Measurements from ENCODE around the gene TREH.

The TREH gene

DNA sequence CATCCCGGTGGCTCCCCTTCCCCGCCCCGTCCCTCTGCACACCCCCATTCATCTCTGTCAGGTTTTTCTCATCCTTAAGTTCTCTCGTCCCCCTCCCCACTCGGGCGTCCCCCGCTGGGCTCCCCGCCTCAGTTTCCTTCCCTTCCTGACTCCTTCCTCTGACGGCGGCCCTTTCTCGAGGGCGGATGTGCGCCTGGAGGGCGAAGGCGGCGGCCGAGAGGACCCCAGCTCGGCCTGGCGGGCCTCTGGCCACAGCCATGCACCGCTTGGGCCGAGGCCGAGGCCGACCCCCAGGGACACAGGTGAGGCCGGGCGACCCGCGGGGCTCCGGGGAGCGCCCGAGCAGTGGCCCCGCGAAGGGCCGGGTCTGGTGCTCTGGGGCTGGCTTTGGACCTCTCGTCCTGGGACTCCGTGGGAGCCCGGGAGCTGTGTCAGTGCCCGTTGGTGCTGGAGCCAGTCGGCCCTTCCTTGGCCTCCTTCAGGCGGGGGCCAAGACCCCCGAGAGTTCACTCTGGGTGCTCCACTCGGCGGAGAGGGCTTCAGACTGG, 69.2 kb downstream of the TREH start:
- no peak for DNase-seq

DNA sequence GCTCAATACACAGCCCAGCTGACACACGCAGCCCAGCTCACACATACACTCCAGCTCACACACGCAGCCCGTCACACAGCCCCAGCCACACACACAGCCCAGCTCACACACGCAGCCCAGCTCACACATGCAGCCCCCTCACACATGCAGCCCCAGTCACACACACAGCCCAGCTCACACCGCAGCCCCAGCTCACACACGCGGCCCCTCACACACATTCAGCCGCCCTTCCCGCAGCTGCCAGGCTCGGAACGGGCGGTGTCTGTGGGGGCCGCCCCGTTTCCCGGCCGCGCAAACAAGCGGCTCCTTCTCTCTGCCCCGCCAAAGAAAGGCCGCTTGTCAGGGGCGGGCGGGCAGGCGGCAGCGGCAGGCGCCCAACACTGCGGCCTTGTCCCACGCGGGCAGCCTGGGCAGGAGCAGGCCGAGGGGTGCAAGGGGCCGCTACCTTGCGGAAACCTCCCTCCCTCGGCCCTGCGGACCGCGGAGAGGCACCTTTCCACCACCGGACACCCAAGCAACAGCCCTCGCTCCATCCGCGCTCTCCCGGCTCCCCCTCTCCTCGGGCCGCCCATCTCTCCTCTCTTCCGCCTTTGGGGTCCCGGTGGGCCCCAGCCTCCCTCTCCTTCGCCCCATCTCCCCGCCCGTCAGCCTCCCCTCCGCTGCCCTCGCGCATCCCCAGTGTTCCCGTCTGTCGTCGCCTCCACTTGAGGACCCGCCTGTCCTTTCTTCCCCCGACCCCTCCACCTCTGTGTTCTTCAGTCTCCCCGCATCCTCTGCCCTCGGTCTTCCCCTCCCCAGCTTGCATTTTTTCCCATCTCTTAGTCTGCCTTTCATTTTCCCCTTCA, 69.8 kb downstream of the TREH start:
- peak; percentile 43 for DNase-seq

DNA sequence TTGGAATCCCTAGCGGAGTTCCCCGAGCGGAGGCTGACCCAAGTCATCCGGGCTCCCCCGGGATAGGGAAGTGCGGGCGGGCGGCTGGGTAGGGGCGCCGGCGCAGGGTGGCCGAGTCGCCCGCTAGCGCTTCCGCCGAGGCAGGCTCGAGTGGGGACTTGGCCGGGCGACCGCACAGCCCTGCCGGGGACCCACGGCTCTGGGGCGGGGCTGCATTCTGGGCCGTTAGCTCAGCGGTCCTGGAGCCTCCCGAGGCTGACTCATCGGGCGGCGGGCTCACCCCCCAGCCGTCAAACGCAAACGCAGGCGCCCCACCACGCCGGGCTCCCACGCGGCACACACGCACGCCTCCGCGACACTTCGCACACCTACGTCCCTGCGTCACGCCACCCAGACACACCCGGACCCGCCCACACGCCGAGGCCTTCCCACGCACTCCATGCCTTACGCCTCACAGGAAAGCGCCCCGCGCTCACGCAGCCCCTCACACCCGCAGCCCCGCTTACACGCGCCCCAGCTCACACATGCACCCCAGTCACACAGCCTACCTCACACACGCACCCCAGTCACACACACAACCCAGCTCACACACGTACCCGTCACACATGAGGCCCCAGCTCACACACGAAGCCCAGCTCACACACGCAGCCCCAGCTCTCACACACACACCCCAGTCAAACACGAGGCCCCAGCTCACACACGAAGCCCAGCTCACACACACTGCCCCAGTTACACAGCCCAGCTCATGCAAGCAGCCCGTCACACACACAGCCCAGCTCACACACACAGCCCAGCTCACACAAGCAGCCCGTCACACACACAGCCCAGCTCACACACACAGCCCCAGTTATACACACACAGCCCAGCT, 70.9 kb downstream of the TREH start:
- DNase-seq: peak; percentile 89

DNA sequence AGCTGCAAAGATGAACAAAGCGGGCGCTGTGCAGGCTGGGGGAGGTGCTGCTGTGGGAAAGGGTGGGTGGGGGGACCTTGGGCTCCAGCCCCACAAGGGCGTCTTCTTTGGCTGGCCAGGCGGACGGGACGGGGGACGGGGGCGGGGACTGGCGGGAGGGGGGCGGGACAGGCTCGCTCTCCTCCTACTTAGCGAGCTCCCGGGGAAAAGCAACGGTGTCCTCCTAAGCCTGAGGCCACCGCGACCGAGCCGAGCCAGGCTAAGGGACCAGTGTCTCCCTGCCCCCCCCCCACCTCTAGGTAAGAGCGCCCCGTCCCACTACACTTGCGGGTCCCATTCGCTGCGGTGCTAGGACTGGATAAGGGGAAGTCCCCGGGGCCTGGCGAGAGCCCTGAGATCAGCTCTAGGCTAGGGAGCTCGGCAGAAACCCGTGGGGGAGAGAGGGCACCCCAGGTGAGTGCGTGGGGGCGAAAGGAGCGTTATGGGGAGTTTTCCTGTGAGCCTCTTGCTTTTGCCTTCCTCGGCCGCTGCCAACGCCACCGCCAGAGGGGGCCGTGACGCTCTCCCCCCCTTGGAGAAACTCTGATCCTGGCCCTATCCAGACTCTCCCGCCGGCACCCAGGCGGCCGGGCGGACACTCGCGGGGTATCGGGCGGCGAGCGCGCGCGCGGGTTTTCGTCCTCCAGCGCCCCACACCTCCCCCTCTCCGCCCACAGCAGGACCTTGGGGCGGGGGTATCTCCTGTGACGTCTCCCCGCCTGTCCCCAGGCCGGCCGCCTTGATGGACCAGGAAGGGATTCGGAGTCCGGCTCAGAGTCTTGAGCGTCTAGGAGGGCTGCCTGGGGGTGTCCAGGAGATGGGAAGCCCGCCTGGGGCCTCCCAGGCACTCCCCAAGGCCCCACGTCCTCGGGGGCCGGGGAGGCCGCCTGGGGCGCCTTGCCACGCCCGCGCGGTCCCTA, 71.8 kb downstream of the TREH start, which contains the start of gene PHLDB1:
TSS of gene PHLDB1 (plus strand) at position 215 of the 959 bp plus-strand sequence. CDS start 6,222 bp downstream, outside the sequence.
- DNase-seq: peak; percentile 76

Measured in fibroblast of skin of back (primary cell).